GM12891 (cell line): ENCODE results near the gene MAPK13.

Experiments used
- POLR2A ChIP-seq: IDR thresholded peaks from 2 replicates; pipeline ENCODE4 v1.6.1; 2011; ENCODE audit warnings: low read depth, low read length, control low read depth
- POLR2AphosphoS5 ChIP-seq: IDR thresholded peaks from 2 replicates; pipeline ENCODE4 v1.6.1; 2011; ENCODE audit warnings: low read depth, low read length, control low read depth
- POU2F2 ChIP-seq: IDR thresholded peaks from 2 replicates; pipeline ENCODE4 v1.6.1; 2011; ENCODE audit warnings: low read depth, mild to moderate bottlenecking, control low read depth, low read length, moderate library complexity
- SPI1 ChIP-seq: IDR thresholded peaks from 2 replicates; pipeline ENCODE4 v1.6.1; 2011; ENCODE audit warnings: low read depth, low read length, control low read depth
- TAF1 ChIP-seq: IDR thresholded peaks from 2 replicates; pipeline ENCODE4 v1.6.1; 2011; ENCODE audit warnings: low read depth, low read length, control low read depth

DNA sequence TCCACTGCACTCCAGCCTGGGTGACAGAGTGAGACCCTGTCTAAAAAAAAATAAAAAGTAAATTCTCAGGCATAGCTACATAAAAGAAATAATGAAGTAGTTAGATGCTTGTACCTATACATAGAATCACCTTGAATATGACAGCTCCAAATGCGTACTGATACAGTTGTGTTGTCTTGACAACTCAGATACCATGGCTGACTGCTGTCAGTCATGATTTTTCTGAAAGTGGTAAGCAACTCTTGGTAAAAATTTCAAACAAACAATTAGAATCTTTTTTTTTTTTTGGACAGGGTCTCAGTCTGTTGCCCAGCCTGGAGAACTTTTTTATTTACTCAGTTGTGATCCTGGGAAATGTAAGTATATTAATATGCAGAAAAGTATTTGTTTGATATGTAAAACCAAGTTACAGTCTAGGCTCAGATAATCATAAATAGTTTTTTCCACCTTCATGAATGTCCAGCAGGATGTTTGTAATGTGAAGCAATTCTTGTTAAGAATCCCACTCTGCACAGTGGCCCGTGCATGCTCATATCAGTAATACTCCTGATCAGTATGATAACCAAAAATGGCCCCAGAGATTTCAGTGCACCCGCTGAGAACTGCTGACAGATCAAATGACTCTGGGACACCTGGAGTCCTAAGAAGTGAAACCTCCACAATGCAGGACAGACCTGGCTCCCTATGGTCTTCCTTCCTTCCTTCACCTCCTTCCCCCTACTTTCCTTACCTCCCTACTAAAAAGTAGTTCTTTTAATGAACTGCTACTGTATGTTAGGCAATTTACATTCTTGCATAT, 14.0 kb upstream of the MAPK13 start:
- no peak for TF ChIP-seq POLR2AphosphoS5
- no peak for TF ChIP-seq TAF1
- no peak for TF ChIP-seq POU2F2
- TF ChIP-seq POLR2A, result no peak
- no peak for TF ChIP-seq SPI1
